HEK293 (cell line): Measurements from ENCODE around the gene ITGB2.
"Not testable (repeated sequence)": the region's sequence is repeated elsewhere in the genome, so short reads cannot be mapped to it uniquely, and the experiment has no call there.

Experiments used
- CTCF ChIA-PET: fragments of 350-600 bp; formaldehyde crosslinking; extraction: SDS; loops from one replicate; lab custom pipeline; 2021; ENCODE audit warnings: antibody characterized with exemption; lab: Yijun Ruan, JAX
- POLR2A ChIA-PET: fragments of 300-600 bp; formaldehyde crosslinking; extraction: SDS; loops from one replicate; lab custom pipeline; 2020; ENCODE audit warnings: antibody characterized with exemption, inconsistent platforms; lab: Yijun Ruan, JAX
- H3K27ac ChIP-seq: fragments of 200-500 bp; sonication (Bioruptor generic); 2 replicates; pipeline ENCODE4 v1.5.1; 2014; ENCODE audit warnings: low read depth, low read length, control low read depth, inconsistent platforms; ENCODE audit errors: extremely low read depth
- H3K36me3 ChIP-seq, 2 experiments: fragments of 200-500 bp in 1 of 2; sonication (Bioruptor generic) in 1 of 2; 1 replicate in 1 of 2; 2 replicates in 1 of 2; pipeline ENCODE4 v1.5.1; 2014 to 2017; ENCODE audit warnings: inconsistent platforms in 2 of 2, low read length in 2 of 2; ENCODE audit not compliant: control insufficient read depth in 2 of 2, insufficient read depth in 1 of 2
- H3K4me1 ChIP-seq: fragments of 200-500 bp; sonication (Bioruptor generic); 2 replicates; pipeline ENCODE4 v1.5.1; 2014; ENCODE audit warnings: mild to moderate bottlenecking, low read length, inconsistent platforms; ENCODE audit not compliant: control insufficient read depth, insufficient read depth
- H3K4me3 ChIP-seq: 2 replicates; pipeline ENCODE4 v1.5.1; 2011; ENCODE audit warnings: low read depth, mild to moderate bottlenecking, control low read depth, low read length, moderate library complexity
- H3K9me3 ChIP-seq: fragments of 200-500 bp; sonication (Bioruptor generic); 2 replicates; pipeline ENCODE4 v1.5.1; 2014; ENCODE audit warnings: low read depth, low read length, inconsistent platforms; ENCODE audit not compliant: control insufficient read depth, insufficient read depth
- EGR2 ChIP-seq: fragments of 450-650 bp; formaldehyde crosslinking; IDR thresholded peaks from 2 replicates; pipeline ENCODE4 v1.5.1; 2016; ENCODE audit warnings: low read depth, missing biosample characterization, missing genetic modification characterization
- GLIS1 ChIP-seq: fragments of 450-650 bp; formaldehyde crosslinking; IDR thresholded peaks from 2 replicates; pipeline ENCODE4 v1.5.1; 2016; ENCODE audit warnings: missing biosample characterization, missing genetic modification characterization
- KLF1 ChIP-seq: fragments of 450-650 bp; formaldehyde crosslinking; IDR thresholded peaks from 2 replicates; pipeline ENCODE4 v1.5.1; 2016; ENCODE audit warnings: missing biosample characterization, missing genetic modification characterization
- OVOL3 ChIP-seq: fragments of 450-650 bp; formaldehyde crosslinking; IDR thresholded peaks from 2 replicates; pipeline ENCODE4 v1.5.1; 2016; ENCODE audit warnings: missing biosample characterization, missing genetic modification characterization
- SP2 ChIP-seq: fragments of 450-650 bp; formaldehyde crosslinking; IDR thresholded peaks from 2 replicates; pipeline ENCODE4 v1.5.1; 2016; ENCODE audit warnings: missing biosample characterization, missing genetic modification characterization
- SP3 ChIP-seq: fragments of 450-650 bp; formaldehyde crosslinking; IDR thresholded peaks from 2 replicates; pipeline ENCODE4 v1.5.1; 2016; ENCODE audit warnings: missing biosample characterization, missing genetic modification characterization
- ZNF133 ChIP-seq: fragments of 450-650 bp; formaldehyde crosslinking; IDR thresholded peaks from 2 replicates; pipeline ENCODE4 v1.5.1; 2016; ENCODE audit warnings: missing biosample characterization, missing genetic modification characterization
- ZNF423 ChIP-seq: fragments of 450-650 bp; formaldehyde crosslinking; IDR thresholded peaks from 2 replicates; pipeline ENCODE4 v1.5.1; 2016; ENCODE audit warnings: missing biosample characterization, missing genetic modification characterization
- ZNF426 ChIP-seq: fragments of 450-650 bp; formaldehyde crosslinking; IDR thresholded peaks from 2 replicates; pipeline ENCODE4 v1.5.1; 2017; ENCODE audit warnings: missing biosample characterization, missing genetic modification characterization, mild to moderate bottlenecking, inconsistent platforms, moderate library complexity
- ZNF561 ChIP-seq: fragments of 450-650 bp; IDR thresholded peaks from 2 replicates; pipeline ENCODE4 v1.5.1; 2018; ENCODE audit warnings: missing biosample characterization, missing genetic modification characterization, borderline replicate concordance
- ZNF677 ChIP-seq: fragments of 450-650 bp; IDR thresholded peaks from 2 replicates; pipeline ENCODE4 v1.5.0; 2018; ENCODE audit warnings: missing biosample characterization, mild to moderate bottlenecking, missing genetic modification characterization, moderate library complexity
- ZNF701 ChIP-seq: fragments of 450-650 bp; formaldehyde crosslinking; IDR thresholded peaks from 2 replicates; pipeline ENCODE4 v1.5.1; 2016; ENCODE audit warnings: missing biosample characterization, missing genetic modification characterization
- TF ChIP-seq, protein P1 (sequence below): fragments of 450-650 bp; formaldehyde crosslinking; IDR thresholded peaks from 2 replicates; pipeline ENCODE4 v1.5.1; 2016; ENCODE audit warnings: missing biosample characterization, missing genetic modification characterization
- TF ChIP-seq, protein P2 (sequence below): fragments of 450-650 bp; formaldehyde crosslinking; conservative IDR thresholded peaks from 2 replicates; pipeline ENCODE4 v1.5.1; 2016; ENCODE audit warnings: low read depth, missing biosample characterization, missing genetic modification characterization
- TF ChIP-seq, protein P3 (sequence below): fragments of 450-650 bp; IDR thresholded peaks from 2 replicates; pipeline ENCODE4 v1.5.1; 2018; ENCODE audit warnings: missing biosample characterization, missing genetic modification characterization
- TF ChIP-seq, protein P4 (sequence below): fragments of 450-650 bp; formaldehyde crosslinking; IDR thresholded peaks from 2 replicates; pipeline ENCODE4 v1.5.1; 2017; ENCODE audit warnings: missing biosample characterization, missing genetic modification characterization

Gene ITGB2

DNA sequence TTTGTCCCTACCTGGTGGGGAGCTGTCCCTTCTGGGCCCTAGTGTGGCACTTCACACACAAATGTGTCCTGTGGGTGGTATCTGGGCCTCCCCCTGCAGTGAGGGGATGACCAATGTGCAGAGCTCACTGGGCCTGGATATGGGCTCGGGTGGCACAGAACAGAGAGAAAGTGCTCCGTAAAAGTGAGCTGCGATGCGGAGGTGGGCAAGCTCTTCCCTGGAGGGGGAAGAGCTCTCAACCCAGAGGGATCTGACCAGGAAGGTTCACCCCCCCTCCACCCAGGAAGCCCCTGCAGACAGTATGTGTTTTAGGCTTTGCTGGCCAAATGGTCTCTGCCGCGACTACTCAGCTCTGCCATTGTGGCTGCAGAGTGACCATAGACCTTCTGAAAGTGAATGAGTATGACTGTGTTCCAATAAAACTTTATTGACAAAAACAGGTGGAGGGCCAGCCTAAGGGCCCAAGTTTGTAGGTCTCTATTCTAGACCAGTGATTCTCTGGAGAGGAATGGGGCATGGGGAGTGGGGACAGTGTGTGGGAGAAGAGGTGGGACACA, 8.6 kb upstream of the ITGB2 start (continued):
- TF ChIP-seq, protein P1, sequence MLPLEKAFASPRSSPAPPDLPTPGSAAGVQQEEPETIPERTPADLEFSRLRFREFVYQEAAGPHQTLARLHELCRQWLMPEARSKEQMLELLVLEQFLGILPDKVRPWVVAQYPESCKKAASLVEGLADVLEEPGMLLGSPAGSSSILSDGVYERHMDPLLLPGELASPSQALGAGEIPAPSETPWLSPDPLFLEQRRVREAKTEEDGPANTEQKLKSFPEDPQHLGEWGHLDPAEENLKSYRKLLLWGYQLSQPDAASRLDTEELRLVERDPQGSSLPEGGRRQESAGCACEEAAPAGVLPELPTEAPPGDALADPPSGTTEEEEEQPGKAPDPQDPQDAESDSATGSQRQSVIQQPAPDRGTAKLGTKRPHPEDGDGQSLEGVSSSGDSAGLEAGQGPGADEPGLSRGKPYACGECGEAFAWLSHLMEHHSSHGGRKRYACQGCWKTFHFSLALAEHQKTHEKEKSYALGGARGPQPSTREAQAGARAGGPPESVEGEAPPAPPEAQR (tag by site-specific recombination), result no peak
- TF ChIP-seq SP2 (tag by site-specific recombination) (no peak), ZNF701 (tag by site-specific recombination) (no peak), ZNF426 (tag by site-specific recombination) (no peak), ZNF677 (no peak), ZNF561 (tag by site-specific recombination) (no peak)
- TF ChIP-seq, protein P2, sequence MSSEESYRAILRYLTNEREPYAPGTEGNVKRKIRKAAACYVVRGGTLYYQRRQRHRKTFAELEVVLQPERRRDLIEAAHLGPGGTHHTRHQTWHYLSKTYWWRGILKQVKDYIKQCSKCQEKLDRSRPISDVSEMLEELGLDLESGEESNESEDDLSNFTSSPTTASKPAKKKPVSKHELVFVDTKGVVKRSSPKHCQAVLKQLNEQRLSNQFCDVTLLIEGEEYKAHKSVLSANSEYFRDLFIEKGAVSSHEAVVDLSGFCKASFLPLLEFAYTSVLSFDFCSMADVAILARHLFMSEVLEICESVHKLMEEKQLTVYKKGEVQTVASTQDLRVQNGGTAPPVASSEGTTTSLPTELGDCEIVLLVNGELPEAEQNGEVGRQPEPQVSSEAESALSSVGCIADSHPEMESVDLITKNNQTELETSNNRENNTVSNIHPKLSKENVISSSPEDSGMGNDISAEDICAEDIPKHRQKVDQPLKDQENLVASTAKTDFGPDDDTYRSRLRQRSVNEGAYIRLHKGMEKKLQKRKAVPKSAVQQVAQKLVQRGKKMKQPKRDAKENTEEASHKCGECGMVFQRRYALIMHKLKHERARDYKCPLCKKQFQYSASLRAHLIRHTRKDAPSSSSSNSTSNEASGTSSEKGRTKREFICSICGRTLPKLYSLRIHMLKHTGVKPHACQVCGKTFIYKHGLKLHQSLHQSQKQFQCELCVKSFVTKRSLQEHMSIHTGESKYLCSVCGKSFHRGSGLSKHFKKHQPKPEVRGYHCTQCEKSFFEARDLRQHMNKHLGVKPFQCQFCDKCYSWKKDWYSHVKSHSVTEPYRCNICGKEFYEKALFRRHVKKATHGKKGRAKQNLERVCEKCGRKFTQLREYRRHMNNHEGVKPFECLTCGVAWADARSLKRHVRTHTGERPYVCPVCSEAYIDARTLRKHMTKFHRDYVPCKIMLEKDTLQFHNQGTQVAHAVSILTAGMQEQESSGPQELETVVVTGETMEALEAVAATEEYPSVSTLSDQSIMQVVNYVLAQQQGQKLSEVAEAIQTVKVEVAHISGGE (tag by site-specific recombination), result no peak
- TF ChIP-seq, all 188 proteins: peak for 2

DNA sequence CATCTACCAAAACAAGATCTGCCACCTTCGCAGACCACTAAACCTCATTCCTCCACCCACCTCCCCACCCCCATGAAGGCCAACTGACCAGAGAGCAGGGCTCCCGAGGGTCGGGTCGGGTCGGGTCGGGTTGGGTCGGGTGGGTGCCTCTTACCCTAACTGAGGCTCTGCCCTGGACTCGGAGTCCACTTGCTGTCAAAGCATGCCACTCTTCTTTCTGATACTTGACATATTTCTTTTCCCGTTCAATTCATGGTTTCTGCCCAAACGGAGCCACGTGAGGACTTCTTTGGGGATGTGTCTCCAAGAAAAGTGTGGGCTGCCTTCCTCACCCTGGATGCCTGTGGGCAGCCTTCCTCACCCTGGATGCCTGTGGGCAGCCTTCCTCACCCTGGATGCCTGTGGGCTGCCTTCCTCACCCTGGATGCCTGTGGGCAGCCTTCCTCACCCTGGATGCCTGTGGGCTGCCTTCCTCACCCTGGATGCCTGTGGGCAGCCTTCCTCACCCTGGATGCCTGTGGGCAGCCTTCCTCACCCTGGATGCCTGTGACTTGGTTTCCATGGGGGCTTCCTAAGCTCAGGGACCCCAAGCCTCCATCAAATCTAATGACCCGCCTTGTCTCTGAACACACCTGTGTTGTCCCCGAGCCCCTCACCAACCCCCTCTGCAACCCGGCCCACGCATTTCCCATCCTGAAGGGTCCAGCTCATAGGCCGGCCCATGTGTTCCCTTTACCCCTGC, 8.0 kb upstream of the ITGB2 start:
- H3K27ac ChIP-seq, H3K4me1 ChIP-seq: not testable (repeated sequence)
- CTCF ChIA-PET, result interaction anchor here (0.5 to 1.9 kb wide), 2 partner anchors 201 to 419 kb away, joined by 3 to 8 read pairs; no protein-coding TSS in a partner anchor

DNA sequence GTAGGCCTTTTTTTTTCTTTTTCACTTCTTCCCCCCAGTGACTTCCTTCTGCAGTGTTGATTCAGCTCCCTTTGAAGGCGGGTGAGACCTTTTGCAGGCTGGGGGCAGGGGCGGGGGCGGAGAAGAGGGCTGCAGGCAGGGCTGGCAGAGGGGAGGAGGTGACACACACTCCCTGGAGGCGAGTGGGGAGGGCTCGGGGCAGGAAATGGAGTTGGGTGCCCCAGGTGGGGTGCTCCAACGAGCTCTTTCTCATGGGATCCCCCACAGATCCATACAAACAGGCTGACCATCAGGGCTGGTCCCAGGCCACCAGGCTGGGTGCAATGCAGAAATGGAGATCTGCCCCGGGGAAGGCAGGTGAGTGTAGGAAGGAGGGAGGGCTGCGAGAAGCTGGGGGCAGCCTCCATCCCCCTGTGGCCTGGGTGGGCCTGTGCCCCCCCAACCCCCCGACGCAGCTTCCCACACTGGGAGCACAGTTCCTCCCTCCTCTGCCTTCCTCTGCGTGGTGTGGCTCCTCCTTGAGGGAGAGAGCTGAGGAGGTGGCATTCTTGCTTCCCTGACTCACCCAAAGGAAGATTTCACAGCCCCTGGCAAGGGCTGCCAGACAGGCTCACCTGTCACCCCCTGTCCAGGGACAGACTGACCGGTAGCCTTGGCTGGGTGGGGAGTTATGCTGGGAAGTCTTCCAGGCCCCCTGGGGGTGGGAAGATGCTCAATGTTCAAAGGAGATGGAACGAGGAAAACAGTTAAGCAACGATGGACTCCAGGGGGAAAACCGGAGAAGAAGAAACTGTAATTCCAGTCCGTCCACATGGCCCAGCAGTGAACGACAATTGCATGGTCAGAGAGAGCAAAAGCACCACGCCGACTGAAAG, 7.1 kb upstream of the ITGB2 start:
- H3K27ac ChIP-seq, result no peak overlapping the region
- CTCF ChIA-PET, result interaction anchor here (0.5 to 1.7 kb wide), 7 partner anchors 9 to 417 kb away, joined by 3 to 10 read pairs (median 4); no protein-coding TSS in a partner anchor
- H3K4me3 ChIP-seq, result no peak overlapping the region
- H3K9me3 ChIP-seq, result no peaks in the 10 kb centered on the region
- H3K4me1 ChIP-seq, result 0 out of 2 replicates have a peak, but pooled peaks cover 5% of the 10 kb centered on the region
- POLR2A ChIA-PET, result interaction anchor here (0.7 to 1.6 kb wide), 4 partner anchors 10 to 123 kb away, joined by 3 to 8 read pairs (median 6); partner anchors contain the start of gene PTTG1IP
- no peaks in the 10 kb centered on the region for H3K36me3 ChIP-seq
- TF ChIP-seq ZNF133 (tag by site-specific recombination) (no peak), EGR2 (tag by site-specific recombination) (peak; percentile 99), ZNF423 (tag by site-specific recombination) (0 out of 2 replicates have a peak, but pooled peaks have one; percentile 29), KLF1 (peak; percentile 88), OVOL3 (no peak), GLIS1 (tag by site-specific recombination) (peak; percentile 63), SP3 (0 out of 2 replicates have a peak, but pooled peaks have one; percentile 52)
- TF ChIP-seq, protein P3, sequence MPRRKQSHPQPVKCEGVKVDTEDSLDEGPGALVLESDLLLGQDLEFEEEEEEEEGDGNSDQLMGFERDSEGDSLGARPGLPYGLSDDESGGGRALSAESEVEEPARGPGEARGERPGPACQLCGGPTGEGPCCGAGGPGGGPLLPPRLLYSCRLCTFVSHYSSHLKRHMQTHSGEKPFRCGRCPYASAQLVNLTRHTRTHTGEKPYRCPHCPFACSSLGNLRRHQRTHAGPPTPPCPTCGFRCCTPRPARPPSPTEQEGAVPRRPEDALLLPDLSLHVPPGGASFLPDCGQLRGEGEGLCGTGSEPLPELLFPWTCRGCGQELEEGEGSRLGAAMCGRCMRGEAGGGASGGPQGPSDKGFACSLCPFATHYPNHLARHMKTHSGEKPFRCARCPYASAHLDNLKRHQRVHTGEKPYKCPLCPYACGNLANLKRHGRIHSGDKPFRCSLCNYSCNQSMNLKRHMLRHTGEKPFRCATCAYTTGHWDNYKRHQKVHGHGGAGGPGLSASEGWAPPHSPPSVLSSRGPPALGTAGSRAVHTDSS, result no peak
- TF ChIP-seq, protein P4, sequence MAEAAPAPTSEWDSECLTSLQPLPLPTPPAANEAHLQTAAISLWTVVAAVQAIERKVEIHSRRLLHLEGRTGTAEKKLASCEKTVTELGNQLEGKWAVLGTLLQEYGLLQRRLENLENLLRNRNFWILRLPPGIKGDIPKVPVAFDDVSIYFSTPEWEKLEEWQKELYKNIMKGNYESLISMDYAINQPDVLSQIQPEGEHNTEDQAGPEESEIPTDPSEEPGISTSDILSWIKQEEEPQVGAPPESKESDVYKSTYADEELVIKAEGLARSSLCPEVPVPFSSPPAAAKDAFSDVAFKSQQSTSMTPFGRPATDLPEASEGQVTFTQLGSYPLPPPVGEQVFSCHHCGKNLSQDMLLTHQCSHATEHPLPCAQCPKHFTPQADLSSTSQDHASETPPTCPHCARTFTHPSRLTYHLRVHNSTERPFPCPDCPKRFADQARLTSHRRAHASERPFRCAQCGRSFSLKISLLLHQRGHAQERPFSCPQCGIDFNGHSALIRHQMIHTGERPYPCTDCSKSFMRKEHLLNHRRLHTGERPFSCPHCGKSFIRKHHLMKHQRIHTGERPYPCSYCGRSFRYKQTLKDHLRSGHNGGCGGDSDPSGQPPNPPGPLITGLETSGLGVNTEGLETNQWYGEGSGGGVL (tag by site-specific recombination), result peak; percentile 79

More for the DNA sequence above, 8.0 kb upstream of the ITGB2 start:
- not testable (repeated sequence) for H3K9me3 ChIP-seq, H3K4me3 ChIP-seq, H3K36me3 ChIP-seq
- POLR2A ChIA-PET, result interaction anchor here (1.2 to 1.6 kb wide), 2 partner anchors 9 to 55 kb away, joined by 5 to 7 read pairs; partner anchors contain the start of gene PTTG1IP
